GM12864 (cell line): ENCODE results near the gene GOLGA6L7.
"Not testable (repeated sequence)": the region's sequence is repeated elsewhere in the genome, so short reads cannot be mapped to it uniquely, and the experiment has no call there.

Experiments used
- DNase-seq: peaks from one replicate; pipeline ENCODE4 v3.0.0-alpha.2; 2011; ENCODE audit warnings: low read depth
- H3K4me3 ChIP-seq: 2 replicates; pipeline ENCODE4 v1.5.1; 2011; ENCODE audit warnings: mild to moderate bottlenecking, low read depth, low read length, control low read depth
- TF ChIP-seq, protein P1 (sequence below): IDR thresholded peaks from 2 replicates; pipeline ENCODE4 v1.5.1; 2011; ENCODE audit warnings: low read depth, mild to moderate bottlenecking, moderate library complexity, low read length, control low read depth, inconsistent platforms; ENCODE audit errors: missing control alignments

The GOLGA6L7 gene, protein sequence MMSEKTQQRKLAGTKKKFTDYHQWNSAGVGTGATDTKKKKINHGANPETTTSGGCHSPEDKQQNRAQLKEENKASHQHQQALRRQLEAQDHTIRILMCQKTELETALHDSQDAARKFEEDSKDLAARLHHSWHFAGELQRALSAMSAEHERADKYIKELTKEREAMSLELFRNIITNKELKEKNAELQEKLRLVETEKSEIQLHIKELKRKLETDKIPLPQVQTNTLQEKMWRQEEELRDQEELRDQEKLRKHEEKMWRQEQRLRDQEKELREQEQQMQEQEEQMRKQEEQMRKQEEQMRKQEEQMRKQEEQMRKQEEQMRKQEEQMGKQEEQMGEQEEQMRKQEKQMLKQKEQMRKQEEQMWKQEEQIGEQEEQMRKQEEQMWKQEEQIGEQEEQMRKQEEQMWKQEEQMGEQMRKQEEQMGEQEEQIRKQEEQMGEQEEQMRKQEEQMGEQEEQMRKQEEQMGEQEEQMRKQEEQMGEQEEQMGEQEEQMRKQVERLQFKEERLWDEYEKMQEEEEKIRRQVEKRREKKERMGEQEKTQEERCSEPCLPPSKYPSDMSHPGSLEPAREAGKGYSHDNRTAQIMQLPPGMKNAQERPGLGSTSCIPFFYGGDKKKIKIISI

DNA sequence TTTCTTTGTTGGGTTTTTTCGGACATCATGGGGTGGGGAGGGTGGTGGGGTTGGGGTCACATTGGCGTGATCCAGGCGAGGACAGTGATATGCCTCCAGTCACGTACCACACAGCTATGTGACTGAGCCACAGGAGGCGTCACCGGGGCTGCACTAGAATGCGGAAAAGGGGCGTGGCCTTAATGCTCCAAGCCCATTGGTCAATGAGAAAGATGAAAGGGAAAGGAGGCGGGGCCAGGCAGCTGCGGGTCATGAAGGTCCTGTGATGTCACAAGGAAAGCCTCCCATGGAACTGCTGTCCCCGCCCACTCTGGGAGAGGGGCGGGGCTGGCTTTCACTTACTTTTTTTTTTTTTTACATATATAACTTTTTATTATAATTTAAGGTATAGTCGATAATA, at the start of gene GOLGA6L7:
Gene GOLGA6L7, minus strand, starts transcription at position 124 of the 400 bp plus-strand sequence. Its CDS starts 95 bp downstream, at position 29.
- H3K4me3 ChIP-seq, DNase-seq: not testable (repeated sequence)

DNA sequence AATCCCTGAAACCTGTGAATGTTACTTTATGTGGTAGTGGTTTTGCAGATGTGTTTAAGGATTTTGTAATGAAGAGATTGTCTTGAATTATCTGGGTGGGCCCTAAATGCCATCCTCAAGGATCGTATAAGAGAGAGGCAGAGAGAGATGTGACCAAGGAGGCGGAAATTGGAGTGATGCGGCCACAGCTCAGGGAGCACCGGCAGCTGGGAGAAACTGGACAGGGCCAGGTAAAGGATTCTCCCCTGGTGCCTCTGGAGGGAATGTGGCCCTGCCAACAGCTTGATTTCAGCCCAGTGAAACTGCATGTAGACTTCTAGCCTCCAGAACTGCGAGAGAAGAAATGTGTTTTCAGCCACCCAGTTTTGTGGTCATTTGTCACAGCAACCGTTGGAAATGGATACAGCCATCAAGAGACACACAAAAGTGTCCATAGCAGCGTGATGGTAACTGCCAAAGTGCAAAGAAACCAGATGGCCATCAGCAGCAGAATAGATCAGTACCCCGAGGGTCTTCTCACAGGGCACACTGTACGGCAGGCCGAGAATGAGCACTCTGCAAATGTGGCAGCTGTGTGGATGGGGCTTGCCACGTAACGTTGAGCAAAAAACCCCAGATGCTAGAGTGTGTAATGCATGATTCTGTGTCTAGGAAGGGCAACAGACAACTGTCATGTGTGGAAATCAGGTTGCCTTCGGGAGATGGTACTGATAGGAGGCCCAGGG, 49.6 kb upstream of the GOLGA6L7 start:
- TF ChIP-seq, protein P1, sequence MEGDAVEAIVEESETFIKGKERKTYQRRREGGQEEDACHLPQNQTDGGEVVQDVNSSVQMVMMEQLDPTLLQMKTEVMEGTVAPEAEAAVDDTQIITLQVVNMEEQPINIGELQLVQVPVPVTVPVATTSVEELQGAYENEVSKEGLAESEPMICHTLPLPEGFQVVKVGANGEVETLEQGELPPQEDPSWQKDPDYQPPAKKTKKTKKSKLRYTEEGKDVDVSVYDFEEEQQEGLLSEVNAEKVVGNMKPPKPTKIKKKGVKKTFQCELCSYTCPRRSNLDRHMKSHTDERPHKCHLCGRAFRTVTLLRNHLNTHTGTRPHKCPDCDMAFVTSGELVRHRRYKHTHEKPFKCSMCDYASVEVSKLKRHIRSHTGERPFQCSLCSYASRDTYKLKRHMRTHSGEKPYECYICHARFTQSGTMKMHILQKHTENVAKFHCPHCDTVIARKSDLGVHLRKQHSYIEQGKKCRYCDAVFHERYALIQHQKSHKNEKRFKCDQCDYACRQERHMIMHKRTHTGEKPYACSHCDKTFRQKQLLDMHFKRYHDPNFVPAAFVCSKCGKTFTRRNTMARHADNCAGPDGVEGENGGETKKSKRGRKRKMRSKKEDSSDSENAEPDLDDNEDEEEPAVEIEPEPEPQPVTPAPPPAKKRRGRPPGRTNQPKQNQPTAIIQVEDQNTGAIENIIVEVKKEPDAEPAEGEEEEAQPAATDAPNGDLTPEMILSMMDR = no peak
- no peak overlapping the region for H3K4me3 ChIP-seq
- no peak for DNase-seq

DNA sequence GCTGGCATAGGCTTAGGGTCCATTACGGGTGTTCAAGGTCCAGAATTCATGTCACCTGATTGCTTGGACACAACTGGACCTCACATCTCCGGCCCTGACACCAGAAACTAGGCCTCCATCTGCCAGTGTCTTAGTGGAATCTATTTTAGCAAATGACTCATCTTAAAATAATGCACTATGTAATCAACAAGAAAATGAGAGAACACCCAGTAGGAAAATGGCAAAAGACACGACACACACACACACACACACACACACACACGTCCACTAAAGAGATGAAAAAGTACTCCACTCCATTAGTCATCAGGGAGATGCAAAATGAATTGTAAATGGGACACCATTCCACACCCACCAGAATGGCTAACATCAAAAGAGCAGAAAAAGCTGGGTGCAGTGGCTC, 48.5 kb upstream of the GOLGA6L7 start:
- DNase-seq = no peak
- no peak overlapping the region for H3K4me3 ChIP-seq
- TF ChIP-seq, protein P1 = no peak

DNA sequence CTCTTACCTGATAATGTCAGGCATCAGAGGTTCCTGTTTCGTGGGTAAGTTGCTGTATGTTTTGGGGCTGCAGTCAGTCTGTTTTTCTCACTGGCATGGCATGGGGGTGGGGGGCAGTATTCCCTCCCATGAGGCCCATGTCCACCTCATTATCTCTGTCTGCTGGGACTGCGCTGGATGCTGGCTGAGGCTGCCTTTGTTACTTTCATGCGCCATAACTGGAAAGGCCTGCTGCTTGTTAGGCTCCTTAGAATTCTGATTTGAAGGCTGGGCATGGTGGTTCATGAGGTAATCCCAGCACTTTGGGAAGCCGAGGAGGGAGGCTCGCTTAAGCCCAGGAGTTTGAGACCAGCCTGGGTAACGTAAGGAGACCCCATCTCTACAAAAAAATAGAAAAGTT, 47.1 kb upstream of the GOLGA6L7 start:
- TF ChIP-seq, protein P1 = no peak
- H3K4me3 ChIP-seq = no peak overlapping the region
- no peak for DNase-seq

DNA sequence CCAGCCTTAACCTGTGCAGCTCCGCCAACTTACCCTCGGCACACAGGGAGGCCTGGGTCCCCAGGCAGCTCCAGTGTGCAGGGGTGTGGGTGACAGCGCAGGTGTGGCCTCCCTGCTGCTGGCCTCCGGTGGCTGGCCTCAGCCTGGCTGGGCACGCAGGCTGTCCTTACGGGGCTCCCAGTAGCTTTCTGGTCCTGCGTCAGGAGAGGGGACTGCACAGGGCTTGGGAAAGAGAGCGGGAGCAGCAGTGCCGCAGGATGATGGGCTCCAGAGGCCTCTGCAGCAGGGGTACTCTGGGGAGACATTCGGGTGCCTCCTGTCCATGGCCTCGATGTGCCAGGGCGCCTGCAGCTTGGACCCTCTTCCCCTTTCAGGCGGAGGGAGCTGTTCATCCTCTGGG, 46.7 kb upstream of the GOLGA6L7 start:
- TF ChIP-seq, protein P1 = no peak
- no peak overlapping the region for H3K4me3 ChIP-seq
- DNase-seq = no peak

DNA sequence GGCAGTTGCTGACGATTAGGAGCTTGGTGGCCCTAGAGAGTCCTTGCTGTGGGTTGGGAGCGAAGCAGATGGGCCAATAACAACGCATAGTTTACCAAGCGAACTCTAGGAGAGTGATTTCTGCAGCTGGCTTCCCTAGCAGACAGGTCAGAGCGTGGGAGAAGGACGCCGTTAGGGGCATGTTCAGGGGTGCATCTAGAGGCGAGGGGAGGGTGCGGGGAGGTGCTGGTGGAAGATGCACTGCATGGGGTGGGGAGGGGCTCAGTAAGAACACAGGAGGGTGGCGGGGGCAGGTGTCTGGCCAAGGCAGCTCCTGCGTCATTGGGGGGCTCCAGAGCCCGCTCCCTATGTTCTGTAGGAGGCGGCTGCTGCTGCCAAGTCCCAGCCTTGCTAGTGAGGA, 46.2 kb upstream of the GOLGA6L7 start:
- no peak overlapping the region for H3K4me3 ChIP-seq
- DNase-seq = no peak
- TF ChIP-seq, protein P1 = no peak
